Fibroblast of peridontal ligament (primary cell): ENCODE results near the gene VWA2.

Experiments used
- DNase-seq: peaks from one replicate; pipeline ENCODE4 v3.0.0-alpha.2; 2010; ENCODE audit errors: extremely low read depth

The VWA2 gene

GRCh38 chr10:114250236-114250635 lies 11.2 kb downstream of the VWA2 start:
- no peak for DNase-seq

GRCh38 chr10:114250716-114251115 lies 11.7 kb downstream of the VWA2 start:
- no peak for DNase-seq

- no peak for DNase-seq
Measured at GRCh38 chr10:114252092-114252491, 13.0 kb downstream of the VWA2 start.

GRCh38 chr10:114252883-114253282 lies 13.8 kb downstream of the VWA2 start:
- no peak for DNase-seq

GRCh38 chr10:114255227-114255626 lies 16.2 kb downstream of the VWA2 start:
- no peak for DNase-seq

- DNase-seq = no peak
Measured at GRCh38 chr10:114256008-114256765, 17.1 kb downstream of the VWA2 start.

GRCh38 chr10:114256822-114257221 lies 17.8 kb downstream of the VWA2 start:
- no peak for DNase-seq

- no peak for DNase-seq
Measured at GRCh38 chr10:114257498-114257897, 18.4 kb downstream of the VWA2 start.

GRCh38 chr10:114258274-114258840 lies 19.3 kb downstream of the VWA2 start:
- no peak for DNase-seq

- peak; percentile 19 for DNase-seq
Measured at GRCh38 chr10:114259824-114260223, 20.8 kb downstream of the VWA2 start.

- DNase-seq = no peak
Measured at GRCh38 chr10:114260366-114260765, 21.3 kb downstream of the VWA2 start.

GRCh38 chr10:114261076-114261475 lies 22.0 kb downstream of the VWA2 start:
- peak; percentile 38 for DNase-seq

- DNase-seq = no peak
Measured at GRCh38 chr10:114262496-114262895, 23.4 kb downstream of the VWA2 start.

GRCh38 chr10:114265392-114266053 lies 26.5 kb downstream of the VWA2 start:
- no peak for DNase-seq

GRCh38 chr10:114266521-114266920 lies 27.5 kb downstream of the VWA2 start:
- DNase-seq = no peak

- no peak for DNase-seq
Measured at GRCh38 chr10:114271075-114271778, 32.2 kb downstream of the VWA2 start.

- peak; percentile 86 for DNase-seq
Measured at GRCh38 chr10:114271779-114272167, 32.7 kb downstream of the VWA2 start.

- DNase-seq = no peak
Measured at GRCh38 chr10:114272696-114273095, 33.6 kb downstream of the VWA2 start.

- no peak for DNase-seq
Measured at GRCh38 chr10:114273910-114274309, 34.9 kb downstream of the VWA2 start.

GRCh38 chr10:114274616-114275453 lies 35.8 kb downstream of the VWA2 start:
- DNase-seq = no peak

- no peak for DNase-seq
Measured at GRCh38 chr10:114276066-114276465, 37.0 kb downstream of the VWA2 start.

GRCh38 chr10:114276671-114277070 lies 37.6 kb downstream of the VWA2 start:
- no peak for DNase-seq
